K562 (cell line): ENCODE results near the gene RGL2. TPM values are rescaled to one million over a fixed set of nuclear protein-coding genes. Genes with fewer than 3 reads are reported as not detected.

Experiments used
- ADNP ChIP-seq: fragments of 200-800 bp; sonication (Bioruptor generic); IDR thresholded peaks from 2 replicates; pipeline ENCODE4 v1.6.1; 2016; ENCODE audit warnings: missing genetic modification characterization, missing compliant biosample characterization
- BCL6 ChIP-seq: fragments of 250-450 bp; sonication (Bioruptor Pico); IDR thresholded peaks from 2 replicates; pipeline ENCODE4 v1.4.0; 2020
- LCOR ChIP-seq: sonication (generic); formaldehyde crosslinking; IDR thresholded peaks from 2 replicates; pipeline ENCODE4 v1.8.0; 2022; ENCODE audit warnings: mild to moderate bottlenecking, missing genetic modification reagents
- MCM7 ChIP-seq, 2 experiments: fragments of 450-650 bp; IDR thresholded peaks; 2 replicates each; pipeline ENCODE4 v1.6.1; 2016 to 2018
- SMARCC2 ChIP-seq: fragments of 450-650 bp; IDR thresholded peaks from 2 replicates; pipeline ENCODE4 v1.6.1; 2017; ENCODE audit warnings: antibody characterized with exemption, moderate library complexity, mild to moderate bottlenecking, low read depth
- SRSF1 ChIP-seq: fragments of 200-400 bp; formaldehyde crosslinking; IDR thresholded peaks from 2 replicates; pipeline ENCODE4 v1.6.1; 2017; ENCODE audit warnings: mild to moderate bottlenecking, low read depth, low read length, moderate library complexity
- TARDBP ChIP-seq: fragments of 450-650 bp; IDR thresholded peaks from 2 replicates; pipeline ENCODE4 v1.6.1; 2016
- TCF7L2 ChIP-seq: fragments of 150-350 bp; IDR thresholded peaks from 2 replicates; pipeline ENCODE4 v1.6.1; 2016; ENCODE audit warnings: low read depth, mild to moderate bottlenecking, low read length, moderate library complexity
- ZKSCAN3 ChIP-seq: fragments of 250-450 bp; sonication (Bioruptor Pico); IDR thresholded peaks from 2 replicates; pipeline ENCODE4 v1.4.0; 2020
- ZNF696 ChIP-seq: fragments of 250-450 bp; sonication (Bioruptor Pico); conservative IDR thresholded peaks from 2 replicates; pipeline ENCODE4 v1.4.0; 2020; ENCODE audit warnings: mild to moderate bottlenecking, moderate library complexity
- ZSCAN32 ChIP-seq: fragments of 450-650 bp; formaldehyde crosslinking; IDR thresholded peaks from 2 replicates; pipeline ENCODE4 v1.4.0; 2020; ENCODE audit warnings: mild to moderate bottlenecking, moderate library complexity
- polyA plus RNA-seq, 8 experiments: library from polyadenylated mRNA; depleted of rRNA in 4 of 8; stranded (reverse) in 5 of 8; unstranded in 3 of 8; fragments of >200 nt; fragmentation: Nextera tagmentation in 2 of 8; fragmentation: Illumina TruSeq in 1 of 8; extraction: Ambion mirVana in 2 of 8; extraction: Trizol in 1 of 8; gene quantifications; 2 replicates each; pipeline versions ENCODE4 v1.2.1 to v1.2.3, GENCODE V29; 2011 to 2014; ENCODE audit warnings: inconsistent platforms in 1 of 8, missing spikeins in 1 of 8
- total RNA-seq, 7 experiments: library from RNA; depleted of rRNA in 6 of 7; stranded (reverse); fragments of >200 nt in 6 of 7; fragmentation: Illumina TruSeq in 2 of 7; extraction: Trizol in 2 of 7; gene quantifications; 2 replicates each; pipeline versions ENCODE4 v1.2.1 to v1.2.3, GENCODE V29; 2011 to 2021; ENCODE audit warnings: low replicate concordance in 1 of 7
- TF ChIP-seq, protein P1 (sequence below): fragments of 250-450 bp; sonication (Bioruptor Pico); IDR thresholded peaks from 2 replicates; pipeline ENCODE4 v1.5.0; 2021
- TF ChIP-seq, protein P2 (sequence below), 2 experiments: fragments of 450-650 bp in 1 of 2; sonication (generic) in 1 of 2; formaldehyde crosslinking in 1 of 2; IDR thresholded peaks; 2 replicates each; pipeline versions ENCODE4 v1.7.1 to v1.9.0; 2016 to 2022; ENCODE audit warnings: inconsistent platforms in 1 of 2, mild to moderate bottlenecking in 1 of 2, missing genetic modification reagents in 1 of 2
- TF ChIP-seq, protein P3 (sequence below): fragments of 450-650 bp; formaldehyde crosslinking; IDR thresholded peaks from 2 replicates; pipeline ENCODE4 v1.4.0; 2020; ENCODE audit warnings: mild to moderate bottlenecking, mixed read lengths
- TF ChIP-seq, protein P4 (sequence below): fragments of 250-450 bp; sonication (Bioruptor Pico); IDR thresholded peaks from 2 replicates; pipeline ENCODE4 v1.8.0; 2022; ENCODE audit warnings: moderate library complexity, mild to moderate bottlenecking, inconsistent platforms

RGL2 gene
- total and polyA plus RNA-seq, 9 of the 15 experiments (the other 6 are each of a cell fraction or from before 2014, with no cell fraction given): 1.8 to 57.1 (median 19.5) TPM

DNA sequence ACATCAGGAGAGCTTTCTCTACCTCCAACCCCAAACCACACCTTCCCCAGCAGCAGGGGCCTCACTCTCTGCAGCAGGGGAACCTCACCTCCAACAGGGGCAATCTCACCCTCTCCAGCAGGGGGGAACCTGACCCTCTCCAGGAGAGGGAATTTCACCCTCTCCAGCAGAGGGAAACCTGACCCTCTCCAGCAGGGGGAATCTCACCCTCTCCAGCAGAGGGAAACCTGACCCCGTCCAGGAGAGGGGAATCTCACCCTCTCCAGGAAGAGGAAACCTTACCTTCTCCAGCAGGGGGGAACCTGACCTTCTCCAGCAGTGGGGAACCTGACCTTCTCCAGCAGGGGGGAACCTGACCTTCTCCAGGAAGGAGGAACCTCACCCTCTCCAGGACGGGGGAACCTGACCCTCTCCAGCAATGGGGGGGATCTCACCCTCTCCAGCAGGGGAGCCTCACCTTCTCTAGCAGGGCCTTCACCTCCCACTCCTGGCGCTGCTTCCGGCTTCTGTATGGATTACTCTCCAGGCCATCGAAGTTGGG lies 18.7 kb downstream of the RGL2 start (continued):
- TF ChIP-seq SRSF1 (no peak), MCM7 (IDR thresholded peaks at IDR 0.05) (no peak), ADNP (tag) (no peak), ZSCAN32 (CRISPR knock-in tag) (no peak), ZNF696 (CRISPR knock-in tag) (no peak), BCL6 (CRISPR knock-in tag) (no peak), LCOR (peak; percentile 79; the same call in 1 of the 2 replicates), SMARCC2 (no peak), TARDBP (0 out of 2 replicates have a peak, but pooled peaks have one; percentile 24), ZKSCAN3 (CRISPR knock-in tag) (no peak), TCF7L2 (peak; percentile 44; the same call in 1 of the 2 replicates)
- TF ChIP-seq, protein P1, sequence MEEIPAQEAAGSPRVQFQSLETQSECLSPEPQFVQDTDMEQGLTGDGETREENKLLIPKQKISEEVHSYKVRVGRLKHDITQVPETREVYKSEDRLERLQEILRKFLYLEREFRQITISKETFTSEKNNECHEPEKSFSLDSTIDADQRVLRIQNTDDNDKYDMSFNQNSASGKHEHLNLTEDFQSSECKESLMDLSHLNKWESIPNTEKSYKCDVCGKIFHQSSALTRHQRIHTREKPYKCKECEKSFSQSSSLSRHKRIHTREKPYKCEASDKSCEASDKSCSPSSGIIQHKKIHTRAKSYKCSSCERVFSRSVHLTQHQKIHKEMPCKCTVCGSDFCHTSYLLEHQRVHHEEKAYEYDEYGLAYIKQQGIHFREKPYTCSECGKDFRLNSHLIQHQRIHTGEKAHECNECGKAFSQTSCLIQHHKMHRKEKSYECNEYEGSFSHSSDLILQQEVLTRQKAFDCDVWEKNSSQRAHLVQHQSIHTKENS (CRISPR knock-in tag): no peak
- TF ChIP-seq, protein P2, sequence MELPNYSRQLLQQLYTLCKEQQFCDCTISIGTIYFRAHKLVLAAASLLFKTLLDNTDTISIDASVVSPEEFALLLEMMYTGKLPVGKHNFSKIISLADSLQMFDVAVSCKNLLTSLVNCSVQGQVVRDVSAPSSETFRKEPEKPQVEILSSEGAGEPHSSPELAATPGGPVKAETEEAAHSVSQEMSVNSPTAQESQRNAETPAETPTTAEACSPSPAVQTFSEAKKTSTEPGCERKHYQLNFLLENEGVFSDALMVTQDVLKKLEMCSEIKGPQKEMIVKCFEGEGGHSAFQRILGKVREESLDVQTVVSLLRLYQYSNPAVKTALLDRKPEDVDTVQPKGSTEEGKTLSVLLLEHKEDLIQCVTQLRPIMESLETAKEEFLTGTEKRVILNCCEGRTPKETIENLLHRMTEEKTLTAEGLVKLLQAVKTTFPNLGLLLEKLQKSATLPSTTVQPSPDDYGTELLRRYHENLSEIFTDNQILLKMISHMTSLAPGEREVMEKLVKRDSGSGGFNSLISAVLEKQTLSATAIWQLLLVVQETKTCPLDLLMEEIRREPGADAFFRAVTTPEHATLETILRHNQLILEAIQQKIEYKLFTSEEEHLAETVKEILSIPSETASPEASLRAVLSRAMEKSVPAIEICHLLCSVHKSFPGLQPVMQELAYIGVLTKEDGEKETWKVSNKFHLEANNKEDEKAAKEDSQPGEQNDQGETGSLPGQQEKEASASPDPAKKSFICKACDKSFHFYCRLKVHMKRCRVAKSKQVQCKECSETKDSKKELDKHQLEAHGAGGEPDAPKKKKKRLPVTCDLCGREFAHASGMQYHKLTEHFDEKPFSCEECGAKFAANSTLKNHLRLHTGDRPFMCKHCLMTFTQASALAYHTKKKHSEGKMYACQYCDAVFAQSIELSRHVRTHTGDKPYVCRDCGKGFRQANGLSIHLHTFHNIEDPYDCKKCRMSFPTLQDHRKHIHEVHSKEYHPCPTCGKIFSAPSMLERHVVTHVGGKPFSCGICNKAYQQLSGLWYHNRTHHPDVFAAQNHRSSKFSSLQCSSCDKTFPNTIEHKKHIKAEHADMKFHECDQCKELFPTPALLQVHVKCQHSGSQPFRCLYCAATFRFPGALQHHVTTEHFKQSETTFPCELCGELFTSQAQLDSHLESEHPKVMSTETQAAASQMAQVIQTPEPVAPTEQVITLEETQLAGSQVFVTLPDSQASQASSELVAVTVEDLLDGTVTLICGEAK (IDR thresholded peaks at IDR 0.05): no peak
- TF ChIP-seq, protein P2 (CRISPR knock-in tag; IDR thresholded peaks at IDR 0.05): no peak
- TF ChIP-seq, protein P3, sequence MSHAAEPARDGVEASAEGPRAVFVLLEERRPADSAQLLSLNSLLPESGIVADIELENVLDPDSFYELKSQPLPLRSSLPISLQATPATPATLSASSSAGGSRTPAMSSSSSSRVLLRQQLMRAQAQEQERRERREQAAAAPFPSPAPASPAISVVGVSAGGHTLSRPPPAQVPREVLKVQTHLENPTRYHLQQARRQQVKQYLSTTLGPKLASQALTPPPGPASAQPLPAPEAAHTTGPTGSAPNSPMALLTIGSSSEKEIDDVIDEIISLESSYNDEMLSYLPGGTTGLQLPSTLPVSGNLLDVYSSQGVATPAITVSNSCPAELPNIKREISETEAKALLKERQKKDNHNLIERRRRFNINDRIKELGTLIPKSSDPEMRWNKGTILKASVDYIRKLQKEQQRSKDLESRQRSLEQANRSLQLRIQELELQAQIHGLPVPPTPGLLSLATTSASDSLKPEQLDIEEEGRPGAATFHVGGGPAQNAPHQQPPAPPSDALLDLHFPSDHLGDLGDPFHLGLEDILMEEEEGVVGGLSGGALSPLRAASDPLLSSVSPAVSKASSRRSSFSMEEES: no peak
- TF ChIP-seq, protein P4, sequence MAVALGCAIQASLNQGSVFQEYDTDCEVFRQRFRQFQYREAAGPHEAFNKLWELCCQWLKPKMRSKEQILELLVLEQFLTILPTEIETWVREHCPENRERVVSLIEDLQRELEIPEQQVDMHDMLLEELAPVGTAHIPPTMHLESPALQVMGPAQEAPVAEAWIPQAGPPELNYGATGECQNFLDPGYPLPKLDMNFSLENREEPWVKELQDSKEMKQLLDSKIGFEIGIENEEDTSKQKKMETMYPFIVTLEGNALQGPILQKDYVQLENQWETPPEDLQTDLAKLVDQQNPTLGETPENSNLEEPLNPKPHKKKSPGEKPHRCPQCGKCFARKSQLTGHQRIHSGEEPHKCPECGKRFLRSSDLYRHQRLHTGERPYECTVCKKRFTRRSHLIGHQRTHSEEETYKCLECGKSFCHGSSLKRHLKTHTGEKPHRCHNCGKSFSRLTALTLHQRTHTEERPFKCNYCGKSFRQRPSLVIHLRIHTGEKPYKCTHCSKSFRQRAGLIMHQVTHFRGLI (CRISPR knock-in tag): no peak
